Measurements from ENCODE around the gene CNKSR2. TPM values are rescaled to one million over a fixed set of nuclear protein-coding genes. Genes with fewer than 3 reads are reported as not detected.
A peak's percentile ranks its signal among the peaks of the same experiment; 100 is the strongest.

CNKSR2 gene
- total and polyA plus RNA-seq, 10 of the 15 experiments (the other 5 are each of a cell fraction or from before 2014, with no cell fraction given), result 0.02 to 0.69 (median 0.18) TPM; not detected in 4

- TF ChIP-seq, protein P1, sequence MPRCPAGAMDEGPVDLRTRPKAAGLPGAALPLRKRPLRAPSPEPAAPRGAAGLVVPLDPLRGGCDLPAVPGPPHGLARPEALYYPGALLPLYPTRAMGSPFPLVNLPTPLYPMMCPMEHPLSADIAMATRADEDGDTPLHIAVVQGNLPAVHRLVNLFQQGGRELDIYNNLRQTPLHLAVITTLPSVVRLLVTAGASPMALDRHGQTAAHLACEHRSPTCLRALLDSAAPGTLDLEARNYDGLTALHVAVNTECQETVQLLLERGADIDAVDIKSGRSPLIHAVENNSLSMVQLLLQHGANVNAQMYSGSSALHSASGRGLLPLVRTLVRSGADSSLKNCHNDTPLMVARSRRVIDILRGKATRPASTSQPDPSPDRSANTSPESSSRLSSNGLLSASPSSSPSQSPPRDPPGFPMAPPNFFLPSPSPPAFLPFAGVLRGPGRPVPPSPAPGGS (IDR thresholded peaks at IDR 0.05; ENCODE audit: borderline replicate concordance, insufficient read depth, low read depth, low read length, poor library complexity, severe bottlenecking), result no peak
- peak; percentile 29; the same call in 1 of the 2 replicates for TF ChIP-seq NRF1 (conservative IDR thresholded peaks at IDR 0.05; ENCODE audit: low read depth, low read length)
Observed at GRCh38 chrX:21374163-21374993, at the start of gene CNKSR2 (continued).

GRCh38 chrX:21354725-21355124, 19.5 kb upstream of the CNKSR2 start:
- Histone ChIP-seq H3K79me2 (ENCODE audit: control insufficient read depth, insufficient read depth, low read length) (no peaks in the 10 kb centered on the region), H3K36me3 (ENCODE audit: control insufficient read depth in 2 of 2, insufficient read depth in 2 of 2, low read length in 1 of 2) (no peaks in the 10 kb centered on the region), H4K20me1 (ENCODE audit: control insufficient read depth, insufficient read depth) (no peaks in the 10 kb centered on the region), H3K9me3 (replicated peaks; ENCODE audit: control insufficient read depth, insufficient read depth, low read length) (no peaks in the 10 kb centered on the region), H3K4me3 (no peak overlapping the region), H3K4me1 (ENCODE audit: control insufficient read depth, insufficient read depth, low read length) (no peaks in the 10 kb centered on the region), H3K27me3 (replicated peaks in 1 of 2; ENCODE audit: control insufficient read depth in 2 of 2, insufficient read depth in 2 of 2, low read length in 1 of 2) (no peaks in the 10 kb centered on the region), H3K4me2 (ENCODE audit: control insufficient read depth, insufficient read depth) (no peak overlapping the region), H3K27ac (ENCODE audit: control insufficient read depth, insufficient read depth) (no peak overlapping the region), H2AFZ (ENCODE audit: control insufficient read depth, low read depth, low read length) (no peak overlapping the region), H3K9ac (ENCODE audit: control insufficient read depth, insufficient read depth, low read length) (no peak overlapping the region)
- intact Hi-C loops (cut with micrococcal nuclease; ENCODE audit: unreplicated experiment), result loop anchor here (10.0 kb wide), 1 partner anchor 830 kb away; no protein-coding TSS in a partner anchor
- in situ Hi-C loops (cut with MboI), result no loop called here
- 47% methylated on average over 4 of the region's 4 CpGs for WGBS (ENCODE audit: insufficient coverage, insufficient replicate concordance, low lambda C conversion rate, missing lambda C conversion rate)
- no peak for DNase-seq (ENCODE audit: low read depth, low spot score)
- ChIA-PET POLR2A (no interaction called here), SMC1A (ENCODE audit: uncharacterized antibody, unreplicated experiment) (interaction anchor here (1.0 to 3.4 kb wide), 2 partner anchors 130 to 824 kb away, joined by 3 to 24 read pairs; no protein-coding TSS in a partner anchor), RAD21 (ENCODE audit: unreplicated experiment) (interaction anchor here (5.6 kb wide), 1 partner anchor 825 kb away, joined by 38 read pairs; no protein-coding TSS in a partner anchor), CTCF (interaction anchor here (0.6 to 3.4 kb wide), 6 partner anchors 113 to 950 kb away, joined by 3 to 41 read pairs (median 4); no protein-coding TSS in a partner anchor)
- no peak for FAIRE-seq
- no TSS peak for BruUV-seq (replicated peaks)
- no peak for TF ChIP-seq MTA2 (IDR thresholded peaks at IDR 0.05; ENCODE audit: low read depth)
- no peak for TF ChIP-seq SMAD1 (IDR thresholded peaks at IDR 0.05; ENCODE audit: low read depth, partially characterized antibody)
- TF ChIP-seq STAT3 (IDR thresholded peaks at IDR 0.05; ENCODE audit: low read depth, low read length), result no peak
- TF ChIP-seq, protein P2, sequence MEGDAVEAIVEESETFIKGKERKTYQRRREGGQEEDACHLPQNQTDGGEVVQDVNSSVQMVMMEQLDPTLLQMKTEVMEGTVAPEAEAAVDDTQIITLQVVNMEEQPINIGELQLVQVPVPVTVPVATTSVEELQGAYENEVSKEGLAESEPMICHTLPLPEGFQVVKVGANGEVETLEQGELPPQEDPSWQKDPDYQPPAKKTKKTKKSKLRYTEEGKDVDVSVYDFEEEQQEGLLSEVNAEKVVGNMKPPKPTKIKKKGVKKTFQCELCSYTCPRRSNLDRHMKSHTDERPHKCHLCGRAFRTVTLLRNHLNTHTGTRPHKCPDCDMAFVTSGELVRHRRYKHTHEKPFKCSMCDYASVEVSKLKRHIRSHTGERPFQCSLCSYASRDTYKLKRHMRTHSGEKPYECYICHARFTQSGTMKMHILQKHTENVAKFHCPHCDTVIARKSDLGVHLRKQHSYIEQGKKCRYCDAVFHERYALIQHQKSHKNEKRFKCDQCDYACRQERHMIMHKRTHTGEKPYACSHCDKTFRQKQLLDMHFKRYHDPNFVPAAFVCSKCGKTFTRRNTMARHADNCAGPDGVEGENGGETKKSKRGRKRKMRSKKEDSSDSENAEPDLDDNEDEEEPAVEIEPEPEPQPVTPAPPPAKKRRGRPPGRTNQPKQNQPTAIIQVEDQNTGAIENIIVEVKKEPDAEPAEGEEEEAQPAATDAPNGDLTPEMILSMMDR (IDR thresholded peaks at IDR 0.05 in 2 of 3, conservative IDR thresholded peaks at IDR 0.05 in 1 of 3; ENCODE audit: control insufficient read depth in 2 of 3, extremely low read depth in 1 of 3, insufficient read depth in 1 of 3, low read depth in 3 of 3, low read length in 3 of 3), result peak in 1 of 3 experiments; percentile 18; a peak in 1 of 6 replicates
- peak; percentile 52; the same call in 2 of the 3 replicates for ATAC-seq

All from GM12878 (cell line).